NCI-H82 treated with DMSO at 0.1 percent for 48 hours (cell line): ENCODE measurements around the gene INPP5E.
A peak's percentile ranks its signal among the peaks of the same experiment; 100 is the strongest.
"Not testable (repeated sequence)": the region's sequence is repeated elsewhere in the genome, so short reads cannot be mapped to it uniquely, and the experiment has no call there.

ENCODE experiments used
- DNase-seq: peaks from one replicate; lab custom pipeline; 2025; ENCODE audit not compliant: unreplicated experiment; lab: John Stamatoyannopoulos, UW

Gene INPP5E

GRCh38 chr9:136429683-136430491 lies 9.8 kb downstream of the INPP5E start:
- no peak for DNase-seq

GRCh38 chr9:136429075-136429628 lies 10.5 kb downstream of the INPP5E start:
- no peak for DNase-seq

- DNase-seq = no peak
These were observed 12.9 kb downstream of the INPP5E start for GRCh38 chr9:136426787-136427186.

GRCh38 chr9:136425367-136425766 lies 14.3 kb downstream of the INPP5E start:
- not testable (repeated sequence) for DNase-seq

GRCh38 chr9:136424750-136425362 lies 14.8 kb downstream of the INPP5E start:
- DNase-seq = no peak

- DNase-seq = no peak
These were observed 16.1 kb downstream of the INPP5E start for GRCh38 chr9:136423432-136424146.

- no peak for DNase-seq
These were observed 16.8 kb downstream of the INPP5E start for GRCh38 chr9:136422876-136423275.

GRCh38 chr9:136421791-136422190 lies 17.9 kb downstream of the INPP5E start:
- no peak for DNase-seq

GRCh38 chr9:136419092-136419420 lies 20.6 kb downstream of the INPP5E start:
- DNase-seq = no peak

GRCh38 chr9:136418182-136419091 lies 21.2 kb downstream of the INPP5E start:
- DNase-seq = no peak

GRCh38 chr9:136416914-136417313 lies 22.7 kb downstream of the INPP5E start:
- DNase-seq = no peak

- no peak for DNase-seq
These were observed 23.2 kb downstream of the INPP5E start for GRCh38 chr9:136416427-136416826.

GRCh38 chr9:136412962-136413361 lies 26.7 kb downstream of the INPP5E start:
- no peak for DNase-seq

- no peak for DNase-seq
These were observed 28.3 kb downstream of the INPP5E start for GRCh38 chr9:136411378-136411777.

- DNase-seq = peak; percentile 25
These were observed 29.0 kb downstream of the INPP5E start, which contains the start of the genes ENTR1 and PMPCA for GRCh38 chr9:136410500-136411287. Gene ENTR1, minus strand, starts transcription at chr9:136410614. Its CDS starts 217 bp downstream, at chr9:136410397. Gene PMPCA, plus strand, starts transcription at chr9:136410658. Its CDS starts 11 bp downstream, at chr9:136410669.

- DNase-seq = no peak
These were observed 29.8 kb downstream of the INPP5E start for GRCh38 chr9:136409557-136410455.

GRCh38 chr9:136407911-136408310 lies 31.7 kb downstream of the INPP5E start:
- no peak for DNase-seq

- not testable (repeated sequence) for DNase-seq
These were observed 32.6 kb downstream of the INPP5E start for GRCh38 chr9:136407061-136407460.

GRCh38 chr9:136405904-136406303 lies 33.7 kb downstream of the INPP5E start:
- not testable (repeated sequence) for DNase-seq
